Activated naive CD4-positive, alpha-beta T cell treated with Interleukin-2 at 50 U/mL for 16 hours (primary cell): ENCODE measurements around the gene MAGI1.
"Not testable (repeated sequence)": the region's sequence is repeated elsewhere in the genome, so short reads cannot be mapped to it uniquely, and the experiment has no call there.

ENCODE experiments used
- DNase-seq: peaks from one replicate; pipeline ENCODE4 v3.0.0-alpha.2; 2020

MAGI1 gene

GRCh38 chr3:65576966-65577365, 461.8 kb downstream of the MAGI1 start:
- no peak for DNase-seq

DNA sequence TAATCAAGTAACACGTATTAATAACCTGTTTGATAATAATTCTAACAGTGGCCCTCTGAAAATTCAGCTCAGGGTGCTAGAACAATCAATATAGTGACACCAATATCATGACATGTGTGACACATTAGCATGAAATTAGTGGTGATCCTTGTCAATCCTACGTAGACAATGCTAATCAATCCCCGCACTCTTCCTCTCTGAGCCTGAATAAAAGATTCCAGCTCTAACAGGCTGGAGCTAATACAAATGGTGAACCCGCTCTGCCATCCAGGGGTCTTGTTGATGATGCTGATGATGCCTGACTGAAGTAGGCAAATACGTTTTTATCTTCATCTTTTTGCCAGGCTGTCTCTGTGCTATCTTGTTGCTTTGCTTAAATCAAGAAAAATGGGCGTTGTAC, 462.5 kb downstream of the MAGI1 start:
- no peak for DNase-seq

DNA sequence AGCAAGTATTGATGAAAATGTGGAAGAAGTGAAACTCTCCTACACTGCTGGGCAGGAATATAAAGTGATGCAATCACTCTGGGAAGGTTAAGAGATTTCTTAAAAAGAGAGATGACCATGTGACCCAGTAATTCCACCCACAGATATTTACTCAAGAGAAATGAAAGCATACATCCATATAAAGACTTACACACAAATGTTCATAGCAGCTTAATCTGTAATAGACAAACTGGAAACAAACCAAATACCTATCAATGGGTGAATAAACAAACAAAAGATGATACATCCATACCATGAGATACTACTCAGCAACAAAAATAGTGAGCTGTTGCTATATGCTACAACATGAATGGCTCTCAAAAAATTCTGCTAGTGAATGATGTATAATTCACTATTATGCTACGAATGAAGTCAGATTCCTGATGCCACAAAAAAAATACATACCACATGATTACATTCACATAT, 463.3 kb downstream of the MAGI1 start:
- DNase-seq = no peak

DNA sequence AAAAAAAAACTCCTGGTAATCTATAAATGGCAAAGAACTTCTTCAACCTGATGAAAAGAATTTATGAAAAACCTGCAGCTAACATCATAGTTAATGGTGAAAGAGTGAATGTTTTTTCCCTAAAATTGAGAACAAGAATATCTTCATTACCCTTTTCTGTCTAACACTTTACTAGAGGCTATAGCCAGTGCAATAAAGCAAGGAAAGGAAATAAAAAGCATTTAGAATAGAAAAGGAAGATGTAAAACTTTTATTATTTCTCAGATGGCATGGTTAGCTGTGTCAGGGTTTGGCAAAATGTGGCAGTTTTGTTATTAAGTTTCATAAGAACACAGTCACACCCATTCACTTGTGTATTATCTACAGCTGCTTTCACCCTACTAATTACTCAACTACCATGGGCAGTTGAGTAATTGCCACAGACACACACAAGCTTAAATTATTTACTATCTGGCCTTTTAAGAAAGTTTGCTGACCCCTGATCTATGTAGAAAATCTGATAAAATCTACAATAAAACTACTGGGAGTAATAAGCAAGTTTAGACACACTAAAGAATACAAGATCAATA, 465.1 kb downstream of the MAGI1 start:
- DNase-seq = no peak

GRCh38 chr3:65572175-65572777, 466.4 kb downstream of the MAGI1 start:
- DNase-seq = no peak

GRCh38 chr3:65569845-65570405, 468.8 kb downstream of the MAGI1 start:
- no peak for DNase-seq

DNA sequence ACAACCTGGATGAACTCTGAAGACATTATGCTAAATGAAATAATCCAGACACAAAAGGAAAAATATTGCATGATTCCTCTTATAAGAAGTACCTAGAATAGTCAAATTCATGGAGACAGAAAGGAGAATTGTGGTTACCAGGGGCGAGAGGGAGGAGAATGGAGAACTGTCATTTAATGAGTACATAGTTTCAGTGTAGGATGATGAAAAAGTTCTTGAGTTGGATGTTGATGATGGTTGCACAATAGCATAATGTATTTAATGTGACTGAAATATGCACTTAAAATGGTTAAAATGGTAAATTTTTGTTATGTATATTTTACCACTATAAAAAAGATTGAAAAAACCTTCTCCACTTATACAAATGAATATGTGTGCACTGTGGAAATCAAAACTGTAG, 469.6 kb downstream of the MAGI1 start:
- DNase-seq = no peak

- DNase-seq = no peak
These were observed 470.2 kb downstream of the MAGI1 start for GRCh38 chr3:65568497-65568896.

GRCh38 chr3:65565744-65566143, 473.0 kb downstream of the MAGI1 start:
- not testable (repeated sequence) for DNase-seq

GRCh38 chr3:65564483-65564882, 474.2 kb downstream of the MAGI1 start:
- DNase-seq = no peak

GRCh38 chr3:65563861-65564260, 474.9 kb downstream of the MAGI1 start:
- DNase-seq = no peak

- no peak for DNase-seq
These were observed 476.3 kb downstream of the MAGI1 start for GRCh38 chr3:65562447-65562846.

GRCh38 chr3:65561617-65562016, 477.1 kb downstream of the MAGI1 start:
- DNase-seq = no peak

GRCh38 chr3:65560901-65561300, 477.8 kb downstream of the MAGI1 start:
- DNase-seq = no peak

DNA sequence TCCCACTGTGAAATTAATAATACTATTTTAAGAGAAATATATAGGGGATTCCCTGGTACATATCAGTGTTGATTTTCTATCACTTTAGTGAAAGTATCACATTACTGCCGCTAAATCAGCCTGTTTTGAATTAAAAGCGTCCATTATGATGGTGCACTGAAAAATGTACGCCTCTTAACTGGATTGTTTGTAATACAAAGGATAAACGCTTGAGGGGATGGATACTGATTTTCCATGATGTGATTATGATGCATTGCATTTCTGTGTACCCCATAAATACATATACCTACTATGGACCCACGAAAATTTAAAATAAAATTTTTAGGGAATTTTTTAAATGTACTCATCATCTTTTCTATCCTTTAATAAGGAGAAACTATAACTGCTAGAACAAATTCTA, 478.6 kb downstream of the MAGI1 start:
- DNase-seq = no peak

DNA sequence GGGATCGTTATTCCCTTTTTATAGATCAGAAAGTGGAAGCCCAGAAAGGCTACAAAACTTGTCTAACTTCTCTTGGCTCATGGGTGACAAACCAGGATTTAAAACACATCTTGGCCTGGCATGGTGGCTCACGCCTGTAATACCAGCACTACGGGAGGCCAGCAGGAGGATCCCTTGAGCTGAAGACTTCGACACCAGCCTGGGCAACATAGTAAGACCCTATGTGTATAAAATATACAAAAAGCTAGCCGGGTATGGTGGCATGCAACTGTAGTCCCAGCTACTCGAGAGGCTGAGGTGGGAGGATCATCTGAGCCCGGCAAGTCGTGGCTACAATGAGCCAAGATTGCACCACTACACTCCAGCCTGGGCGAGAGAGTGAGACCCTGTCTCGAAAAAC, 479.1 kb downstream of the MAGI1 start:
- DNase-seq = no peak

DNA sequence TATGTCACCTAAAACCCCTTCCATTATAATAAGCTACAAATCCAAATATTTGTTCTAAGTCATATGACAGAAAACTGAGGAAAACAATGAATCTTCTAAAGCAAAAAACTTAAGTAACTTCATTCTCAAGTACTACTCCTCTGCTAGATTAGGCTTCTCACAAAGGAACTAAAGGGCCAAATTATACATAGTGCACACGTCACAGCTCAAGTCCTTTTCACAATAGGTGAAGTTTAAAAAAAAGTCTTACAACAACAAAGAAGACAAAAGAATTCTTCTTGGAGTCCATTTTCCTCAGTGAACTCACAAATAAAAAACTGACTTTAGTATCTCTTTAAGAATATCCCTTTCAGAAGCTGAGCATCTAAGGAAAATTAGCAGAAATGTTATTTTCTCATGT, 479.9 kb downstream of the MAGI1 start:
- DNase-seq = no peak

GRCh38 chr3:65557899-65558564, 480.7 kb downstream of the MAGI1 start:
- no peak for DNase-seq

DNA sequence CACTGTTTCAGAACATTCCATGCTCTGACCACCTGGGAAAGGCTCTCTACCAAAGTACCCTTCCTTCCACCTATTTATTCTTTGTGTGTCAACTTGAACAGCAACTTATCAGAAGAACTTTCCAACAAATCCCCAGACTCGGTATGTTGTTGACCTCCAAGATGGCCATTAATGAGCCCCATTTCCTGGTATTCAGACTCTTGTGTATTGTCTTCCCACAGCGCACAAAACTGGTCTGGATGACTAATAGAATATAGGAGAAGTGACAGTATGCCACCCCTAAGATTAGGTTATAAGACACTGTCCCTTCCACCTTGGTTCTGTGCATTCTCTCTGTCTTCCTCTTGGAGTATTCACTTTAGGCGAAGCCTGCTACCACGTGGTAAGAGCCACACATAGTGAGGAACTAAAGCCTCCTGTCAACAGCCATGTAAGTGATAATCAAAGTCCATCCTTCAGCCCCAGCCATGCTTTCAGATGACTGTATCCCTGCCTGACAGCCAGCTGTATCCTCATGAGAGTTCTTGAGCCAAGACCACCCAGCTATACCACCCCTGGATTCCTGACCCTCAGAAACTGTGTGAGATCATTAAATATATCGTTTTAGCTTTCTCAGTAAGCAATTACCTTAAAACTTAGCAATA, 481.7 kb downstream of the MAGI1 start:
- no peak for DNase-seq

DNA sequence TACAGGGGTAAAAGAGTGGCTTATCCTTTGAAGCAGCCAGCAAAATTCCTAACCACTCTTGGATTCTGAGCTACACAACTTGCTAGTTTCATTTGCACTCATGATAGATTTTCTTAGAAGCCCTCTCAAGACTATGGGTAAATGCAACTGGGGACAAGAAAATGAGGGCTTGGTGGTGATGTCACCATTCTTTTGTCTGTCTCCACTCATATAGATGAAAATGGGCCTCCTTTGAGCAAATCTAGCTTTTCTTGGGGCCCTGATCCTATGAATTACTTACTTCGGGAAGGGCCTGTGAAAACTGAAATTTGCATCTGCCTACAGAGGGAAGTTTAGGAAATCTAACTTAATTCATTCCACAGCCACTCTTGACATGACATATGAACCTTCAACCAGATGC, 486.3 kb downstream of the MAGI1 start:
- DNase-seq = no peak

DNA sequence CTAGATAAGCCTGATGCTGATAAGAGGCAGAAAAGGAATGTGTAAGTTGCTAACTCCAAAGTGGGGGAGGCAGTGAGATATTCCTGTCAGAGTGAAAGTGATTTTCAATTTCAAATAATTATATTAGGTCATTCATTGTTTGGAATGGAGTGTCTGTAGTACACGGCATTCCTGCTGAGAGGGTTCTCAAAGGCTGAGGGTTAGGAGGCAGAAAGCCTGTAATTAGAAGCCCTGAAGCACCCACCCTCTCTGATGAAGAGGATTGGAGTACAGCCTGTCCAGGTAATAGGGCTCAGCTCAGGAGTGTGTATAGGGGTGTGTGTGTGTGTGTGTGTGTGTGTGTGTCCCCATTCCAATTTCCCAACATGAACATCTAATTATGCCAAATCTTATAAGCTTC, 486.8 kb downstream of the MAGI1 start:
- no peak for DNase-seq

- DNase-seq = no peak
These were observed 488.6 kb downstream of the MAGI1 start for GRCh38 chr3:65550137-65550536.

DNA sequence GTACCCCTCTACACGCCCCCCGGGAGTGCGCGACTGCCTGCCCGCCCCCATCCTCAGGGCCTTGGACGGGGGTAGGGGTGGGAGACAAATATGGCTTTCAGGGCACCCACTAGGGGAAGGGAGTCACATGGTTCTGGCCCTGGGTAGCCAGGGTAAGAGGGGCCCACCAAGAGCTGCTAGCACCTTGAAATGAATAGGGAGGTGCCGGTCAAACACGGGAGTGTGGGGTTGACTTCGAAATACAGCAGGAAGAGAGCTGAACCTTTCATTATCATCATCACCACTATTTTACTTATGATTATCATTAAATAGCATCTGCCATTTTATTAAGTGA, 489.1 kb downstream of the MAGI1 start:
- no peak for DNase-seq
